Transverse colon (tissue), 4 donors: ENCODE measurements around the gene GALNT9.

Experiments
- POLR2A ChIP-seq: fragments of 450-650 bp; IDR thresholded peaks from one replicate; pipeline ENCODE4 v1.6.1; 2016; ENCODE audit warnings: antibody characterized with exemption, mild to moderate bottlenecking, moderate library complexity
- POLR2AphosphoS5 ChIP-seq, 3 donors: sonication (generic); formaldehyde crosslinking; IDR thresholded peaks; one replicate each; pipeline ENCODE4 v1.6.1; 2016; ENCODE audit warnings: antibody characterized with exemption in 3 of 3
- TF ChIP-seq, protein P1 (sequence below), 5 experiments: fragments of 200-600 bp in 3 of 5; fragments of 450-650 bp in 2 of 5; sonication (generic) in 3 of 5; IDR thresholded peaks; 1 replicate in 2 of 5; 2 replicates in 3 of 5; pipeline ENCODE4 v1.5.1; 2016 to 2017; ENCODE audit warnings: antibody characterized with exemption in 5 of 5, inconsistent platforms in 3 of 5, mild to moderate bottlenecking in 2 of 5, moderate library complexity in 1 of 5

DNA sequence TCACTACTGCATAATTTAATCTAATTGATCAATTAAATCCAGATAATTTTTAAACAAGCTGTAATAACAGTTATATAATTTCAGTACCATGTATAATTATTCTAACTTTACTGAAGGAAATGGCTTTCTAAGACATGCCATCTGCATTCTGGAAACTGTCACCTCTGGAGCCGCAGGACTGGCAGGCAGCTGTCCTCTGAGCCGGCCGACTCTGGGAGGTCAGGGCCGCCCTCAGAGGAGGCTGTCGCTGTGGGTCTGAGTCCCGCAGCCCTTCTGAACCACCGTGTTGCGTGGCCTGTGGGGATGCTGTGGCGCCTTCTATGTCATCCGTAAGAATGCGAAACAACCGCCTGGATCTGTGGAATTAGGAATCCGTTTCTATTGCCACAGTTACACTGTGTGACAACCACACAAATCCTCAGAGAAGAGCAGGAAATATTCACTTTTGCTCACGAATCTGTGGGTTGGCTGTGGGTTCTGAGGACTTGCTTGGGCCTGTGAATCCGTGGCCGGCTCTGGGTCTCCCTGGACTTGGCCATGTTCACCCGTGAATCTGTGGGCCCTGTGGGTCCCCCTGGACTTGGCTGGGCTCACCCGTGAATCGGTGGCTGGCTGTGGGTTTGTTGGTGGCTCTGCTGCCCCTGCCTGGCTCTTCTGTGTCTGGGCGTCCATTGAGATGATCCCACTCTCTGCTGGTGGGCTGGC lies 17.2 kb upstream of the GALNT9 start:
- TF ChIP-seq, protein P1, sequence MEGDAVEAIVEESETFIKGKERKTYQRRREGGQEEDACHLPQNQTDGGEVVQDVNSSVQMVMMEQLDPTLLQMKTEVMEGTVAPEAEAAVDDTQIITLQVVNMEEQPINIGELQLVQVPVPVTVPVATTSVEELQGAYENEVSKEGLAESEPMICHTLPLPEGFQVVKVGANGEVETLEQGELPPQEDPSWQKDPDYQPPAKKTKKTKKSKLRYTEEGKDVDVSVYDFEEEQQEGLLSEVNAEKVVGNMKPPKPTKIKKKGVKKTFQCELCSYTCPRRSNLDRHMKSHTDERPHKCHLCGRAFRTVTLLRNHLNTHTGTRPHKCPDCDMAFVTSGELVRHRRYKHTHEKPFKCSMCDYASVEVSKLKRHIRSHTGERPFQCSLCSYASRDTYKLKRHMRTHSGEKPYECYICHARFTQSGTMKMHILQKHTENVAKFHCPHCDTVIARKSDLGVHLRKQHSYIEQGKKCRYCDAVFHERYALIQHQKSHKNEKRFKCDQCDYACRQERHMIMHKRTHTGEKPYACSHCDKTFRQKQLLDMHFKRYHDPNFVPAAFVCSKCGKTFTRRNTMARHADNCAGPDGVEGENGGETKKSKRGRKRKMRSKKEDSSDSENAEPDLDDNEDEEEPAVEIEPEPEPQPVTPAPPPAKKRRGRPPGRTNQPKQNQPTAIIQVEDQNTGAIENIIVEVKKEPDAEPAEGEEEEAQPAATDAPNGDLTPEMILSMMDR (IDR thresholded peaks at IDR 0.05) = no peak
- TF ChIP-seq POLR2A (no peak), POLR2AphosphoS5 (IDR thresholded peaks at IDR 0.05) (no peak)
